ENCODE results near the gene PRKG1. TPM values are rescaled to one million over a fixed set of nuclear protein-coding genes. Genes with fewer than 3 reads are reported as not detected.

Gene PRKG1
- total and polyA plus RNA-seq, 2 experiments from 2014 or later: 18.2 to 21.1 TPM

DNA sequence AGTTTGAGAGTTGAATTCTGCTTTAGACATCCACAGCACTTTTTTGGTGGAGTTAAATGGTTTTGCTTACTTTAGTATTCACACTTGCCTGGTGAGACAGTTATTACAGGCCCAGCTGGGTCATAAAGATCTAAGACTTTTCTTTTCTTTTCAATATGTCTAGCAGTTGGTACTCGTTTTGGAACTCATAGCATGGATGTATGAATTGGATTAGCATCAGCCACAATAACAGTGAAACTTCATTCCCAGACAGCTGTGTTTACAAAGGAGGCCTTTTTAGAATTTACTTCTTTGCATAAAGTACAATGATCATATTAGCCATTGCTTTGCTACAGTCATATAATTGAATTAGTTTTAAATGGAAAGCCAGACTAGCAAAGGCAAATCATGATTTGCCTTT lies 1071.3 kb downstream of the PRKG1 start (continued):
- TF ChIP-seq REST (IDR thresholded peaks at IDR 0.05; ENCODE audit: unreplicated experiment) (no peak), CREB1 (CRISPR knock-in tag; IDR thresholded peaks at IDR 0.05; ENCODE audit: low read depth) (no peak)

DNA sequence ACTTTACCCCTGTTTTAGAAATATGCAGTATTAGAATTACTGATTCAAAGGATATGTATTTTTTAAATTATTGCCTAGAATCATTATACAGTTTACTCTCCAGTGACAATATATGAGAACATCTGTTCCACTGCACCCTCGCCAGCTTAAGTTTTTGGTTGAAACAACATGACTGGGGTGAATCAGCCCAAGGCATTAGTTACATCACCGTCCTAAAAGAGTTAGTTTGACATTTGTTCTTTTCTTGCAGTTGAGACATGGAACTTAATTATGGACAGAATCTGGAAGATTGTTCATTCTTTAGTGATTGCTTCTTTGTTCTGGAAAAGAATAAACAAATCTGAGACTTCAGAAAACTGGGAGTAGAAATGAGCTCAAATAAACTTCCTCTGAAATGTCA lies 1072.5 kb downstream of the PRKG1 start:
- Histone ChIP-seq H2AFZ (no peak overlapping the region), H3K79me2 (replicated peaks; ENCODE audit: insufficient read depth) (no peaks in the 10 kb centered on the region), H3F3A (replicated peaks; ENCODE audit: low read depth) (no peaks in the 10 kb centered on the region), H3K9me2 (ENCODE audit: insufficient read depth) (peaks cover 6% of the 10 kb centered on the region; the same call in 1 of the 2 replicates), H3K4me3 (no peak overlapping the region), H4K20me1 (replicated peaks; ENCODE audit: insufficient read depth) (no peaks in the 10 kb centered on the region), H3K36me3 (ENCODE audit: insufficient read depth) (no peaks in the 10 kb centered on the region), H3K4me1 (ENCODE audit: insufficient read depth) (no peaks in the 10 kb centered on the region), H3K27ac (ENCODE audit: low read depth) (no peak overlapping the region), H3K27me3 (ENCODE audit: insufficient read depth) (no peaks in the 10 kb centered on the region), H3K4me2 (no peak overlapping the region)
- Mint-ChIP-seq H3K4me1 (0 out of 3 replicates have a peak, but pooled peaks cover 4% of the 10 kb centered on the region), H3K9me3 (no peaks in the 10 kb centered on the region), H3K36me3 (ENCODE audit: low read depth) (no peaks in the 10 kb centered on the region), H3K27me3 (ENCODE audit: insufficient read depth, low read depth, poor library complexity) (no peaks in the 10 kb centered on the region), H3K4me3 (no peak overlapping the region), H3K27ac (no peak overlapping the region)
- TF ChIP-seq STAT1 (IDR thresholded peaks at IDR 0.05; ENCODE audit: unreplicated experiment) (no peak), EZH2 (IDR thresholded peaks at IDR 0.05; ENCODE audit: low read depth, unreplicated experiment) (no peak), CREB1 (CRISPR knock-in tag; IDR thresholded peaks at IDR 0.05; ENCODE audit: low read depth) (no peak), ZNF114 (CRISPR knock-in tag; IDR thresholded peaks at IDR 0.05) (no peak)
- ATAC-seq (no peak), DNase-seq (ENCODE audit: low spot score) (no peak)

DNA sequence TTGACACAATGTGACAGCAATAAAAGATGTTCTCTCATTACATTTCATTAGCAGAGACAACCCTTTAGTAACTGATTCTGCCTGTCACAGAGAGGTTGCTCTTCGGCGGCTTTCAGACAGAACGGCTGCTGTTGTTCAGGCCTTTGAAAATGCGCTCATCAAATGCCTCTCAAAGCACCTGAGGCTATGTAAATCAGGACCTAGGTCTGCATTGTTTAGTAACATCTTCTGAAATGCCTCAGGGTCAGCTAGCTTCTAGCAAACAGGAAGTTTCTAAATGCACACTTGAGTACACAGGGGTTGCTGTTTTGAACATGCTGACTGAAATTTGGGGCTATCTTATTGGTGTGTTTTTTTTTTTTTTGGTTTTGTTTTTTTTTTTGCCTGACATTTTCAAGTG lies 1096.5 kb downstream of the PRKG1 start:
- no peak overlapping the region for H3K27ac Mint-ChIP-seq
- peak overlapping the region; percentile 42 for H3K4me2 ChIP-seq

More for the DNA sequence above, 1096.5 kb downstream of the PRKG1 start:
- H3K27me3 ChIP-seq (ENCODE audit: insufficient read depth): no peaks in the 10 kb centered on the region
- Mint-ChIP-seq H3K36me3 (ENCODE audit: low read depth) (peaks cover 11% of the 10 kb centered on the region; the same call in 2 of the 3 replicates), H3K4me1 (peaks cover 18% of the 10 kb centered on the region), H3K4me3 (peak overlapping the region; percentile 24; the same call in 1 of the 3 replicates), H3K27me3 (ENCODE audit: insufficient read depth, low read depth, poor library complexity) (peaks cover 1% of the 10 kb centered on the region), H3K9me3 (peaks cover 10% of the 10 kb centered on the region)
- no peaks in the 10 kb centered on the region for H3F3A ChIP-seq (replicated peaks; ENCODE audit: low read depth)
- H3K9me2 ChIP-seq (ENCODE audit: insufficient read depth): no peaks in the 10 kb centered on the region
- H3K27ac ChIP-seq (ENCODE audit: low read depth): peak overlapping the region; percentile 77
- peak overlapping the region; percentile 4; the same call in 1 of the 2 replicates for H3K4me3 ChIP-seq
- no peaks in the 10 kb centered on the region for H4K20me1 ChIP-seq (replicated peaks; ENCODE audit: insufficient read depth)
- peaks cover 31% of the 10 kb centered on the region for H3K4me1 ChIP-seq (ENCODE audit: insufficient read depth)
- DNase-seq (ENCODE audit: low spot score) (peak; percentile 88), ATAC-seq (peak; percentile 96)
- no peaks in the 10 kb centered on the region; the same call in 1 of the 2 replicates for H3K36me3 ChIP-seq (ENCODE audit: insufficient read depth)
- TF ChIP-seq CREB1 (CRISPR knock-in tag; IDR thresholded peaks at IDR 0.05; ENCODE audit: low read depth) (no peak), NANOG (IDR thresholded peaks at IDR 0.05; ENCODE audit: borderline replicate concordance) (peak; percentile 44; the same call in 1 of the 2 replicates), ZNF462 (CRISPR knock-in tag; IDR thresholded peaks at IDR 0.05) (peak; percentile 48; the same call in 1 of the 2 replicates), POLR2AphosphoS5 (IDR thresholded peaks at IDR 0.05; ENCODE audit: low read depth) (no peak)
- TF ChIP-seq, protein P1, sequence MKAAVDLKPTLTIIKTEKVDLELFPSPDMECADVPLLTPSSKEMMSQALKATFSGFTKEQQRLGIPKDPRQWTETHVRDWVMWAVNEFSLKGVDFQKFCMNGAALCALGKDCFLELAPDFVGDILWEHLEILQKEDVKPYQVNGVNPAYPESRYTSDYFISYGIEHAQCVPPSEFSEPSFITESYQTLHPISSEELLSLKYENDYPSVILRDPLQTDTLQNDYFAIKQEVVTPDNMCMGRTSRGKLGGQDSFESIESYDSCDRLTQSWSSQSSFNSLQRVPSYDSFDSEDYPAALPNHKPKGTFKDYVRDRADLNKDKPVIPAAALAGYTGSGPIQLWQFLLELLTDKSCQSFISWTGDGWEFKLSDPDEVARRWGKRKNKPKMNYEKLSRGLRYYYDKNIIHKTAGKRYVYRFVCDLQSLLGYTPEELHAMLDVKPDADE (IDR thresholded peaks at IDR 0.05): peak; percentile 44; the same call in 1 of the 2 replicates
- no peaks in the 10 kb centered on the region for H3K79me2 ChIP-seq (replicated peaks; ENCODE audit: insufficient read depth)
- H2AFZ ChIP-seq: no peak overlapping the region

Measured in GM23338 (cell line).